GM19324 (cell line): Measurements from ENCODE around the gene FAM13A.
"Not testable (repeated sequence)": the region's sequence is repeated elsewhere in the genome, so short reads cannot be mapped to it uniquely, and the experiment has no call there.

ENCODE experiments used
- ATAC-seq: cut with Tn5 transposase; IDR thresholded peaks from one replicate; pipeline ENCODE4 v1.9.1; 2021; ENCODE audit warnings: mild to moderate bottlenecking, moderate library complexity; ENCODE audit not compliant: unreplicated experiment, low FRiP score

FAM13A gene

DNA sequence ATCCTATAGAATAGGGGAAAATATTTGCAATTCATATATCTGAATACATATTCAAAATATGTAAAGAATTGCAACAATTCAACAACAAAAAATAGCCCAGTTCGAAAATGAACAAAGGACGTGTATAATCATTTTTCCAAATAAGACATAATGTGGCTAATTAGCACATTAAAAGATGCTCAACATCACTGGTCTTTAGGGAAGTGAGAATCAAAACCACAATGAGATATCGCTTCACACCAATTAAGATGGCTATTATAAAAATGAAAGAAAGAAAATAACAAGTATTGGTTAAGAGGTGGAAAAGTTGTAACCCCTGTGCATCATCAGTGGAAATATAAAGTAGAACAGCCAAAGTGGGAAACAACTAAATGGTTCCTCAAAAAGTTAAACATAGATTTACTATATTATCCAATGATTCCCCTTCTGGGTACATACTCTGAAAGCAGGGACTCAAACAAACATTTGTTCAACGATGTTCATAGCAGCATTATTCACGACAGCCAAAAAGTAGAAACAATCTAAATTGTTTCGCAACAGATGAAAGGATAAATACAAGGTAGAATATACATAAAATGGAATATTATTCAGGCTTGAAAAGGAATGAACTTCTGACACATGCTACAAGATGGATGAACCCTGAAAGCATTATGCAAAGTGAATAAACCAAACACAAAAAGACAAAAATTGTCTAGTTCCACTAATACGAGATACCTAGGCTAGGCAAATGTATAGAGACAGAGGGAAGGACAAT, 12.7 kb downstream of the FAM13A start:
- ATAC-seq, result no peak

DNA sequence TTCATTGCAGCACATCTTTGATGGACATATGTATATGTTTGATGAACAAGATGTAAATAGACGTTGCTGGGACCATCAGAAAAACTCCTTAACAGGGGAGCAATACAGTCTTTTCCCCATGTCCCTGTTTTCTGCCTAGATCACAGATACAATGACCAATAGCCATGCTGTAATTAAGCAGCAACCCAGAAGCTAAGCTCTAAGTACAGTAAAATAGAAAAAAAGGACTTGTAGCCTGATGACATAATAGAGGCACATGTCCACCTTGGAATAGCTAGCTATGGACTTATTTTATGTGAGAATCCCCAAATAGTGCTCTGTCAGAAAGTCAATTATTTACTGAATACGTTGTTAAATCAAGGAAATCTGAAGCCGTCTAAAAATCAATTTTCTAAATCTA, 14.9 kb downstream of the FAM13A start:
- ATAC-seq, result no peak

DNA sequence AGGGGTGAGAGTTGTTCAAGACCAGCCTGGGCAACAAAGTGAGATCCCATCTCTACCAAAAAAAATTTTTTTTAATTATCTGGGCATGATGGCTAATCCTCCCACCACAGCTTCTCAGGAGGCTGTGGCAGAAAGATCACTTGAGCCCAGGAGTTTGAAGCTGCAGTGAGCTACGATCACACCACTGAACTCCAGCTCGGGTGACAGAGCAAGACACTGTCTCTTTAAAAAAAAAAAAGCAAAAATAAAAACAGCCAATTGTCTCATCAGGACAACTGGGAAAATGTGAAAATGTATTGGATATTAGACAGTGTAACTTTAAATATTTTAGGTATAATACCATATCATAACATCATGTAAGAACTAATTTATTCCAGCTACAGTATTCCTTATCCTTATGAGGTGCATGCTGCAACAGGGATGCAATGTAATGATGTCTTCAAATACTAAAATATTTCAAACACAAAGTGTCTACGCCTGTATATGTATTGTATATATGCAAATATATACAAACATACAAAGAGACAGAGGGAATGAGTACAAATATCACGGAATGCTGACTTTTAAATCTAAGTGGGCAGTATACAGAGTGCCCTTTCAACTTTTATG, 17.2 kb downstream of the FAM13A start:
- no peak for ATAC-seq

DNA sequence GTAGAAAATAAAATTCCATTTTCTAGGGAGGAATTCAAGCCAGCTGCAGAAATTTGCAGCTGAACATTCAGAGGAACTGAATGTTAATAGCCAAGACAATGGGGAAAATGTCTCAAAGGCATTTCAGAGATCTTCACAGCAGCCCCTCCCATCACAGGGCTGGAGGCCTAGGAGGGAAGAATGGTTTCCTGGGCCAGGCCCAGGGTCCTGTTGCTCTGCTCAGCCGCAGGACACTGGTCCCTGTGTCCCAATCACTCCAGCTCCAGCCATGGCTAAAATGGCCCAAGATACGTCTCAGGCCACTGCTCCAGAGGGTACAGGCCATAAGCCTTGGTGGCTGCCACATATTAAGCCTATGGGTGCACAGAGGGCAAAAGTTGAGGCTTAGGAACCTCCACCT, 20.4 kb downstream of the FAM13A start:
- no peak for ATAC-seq

DNA sequence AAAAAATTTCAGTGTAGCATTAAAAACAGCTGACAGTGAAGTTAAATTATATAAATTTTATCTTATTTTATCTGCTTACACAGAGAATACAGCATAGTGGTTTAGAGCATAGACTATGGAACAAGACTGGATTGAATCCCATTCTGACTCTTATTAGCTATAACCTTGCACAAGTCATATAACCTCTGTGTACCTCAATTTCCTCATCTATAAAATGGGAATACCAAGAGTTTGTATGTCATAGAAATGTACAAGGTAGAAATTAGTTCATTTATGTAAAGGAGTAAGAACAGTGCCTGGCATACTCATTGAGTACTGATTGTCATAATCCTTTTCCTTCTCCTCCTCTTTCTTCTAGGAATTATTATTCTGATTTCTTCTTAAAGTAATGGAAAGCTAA, 25.7 kb downstream of the FAM13A start:
- ATAC-seq, result no peak

DNA sequence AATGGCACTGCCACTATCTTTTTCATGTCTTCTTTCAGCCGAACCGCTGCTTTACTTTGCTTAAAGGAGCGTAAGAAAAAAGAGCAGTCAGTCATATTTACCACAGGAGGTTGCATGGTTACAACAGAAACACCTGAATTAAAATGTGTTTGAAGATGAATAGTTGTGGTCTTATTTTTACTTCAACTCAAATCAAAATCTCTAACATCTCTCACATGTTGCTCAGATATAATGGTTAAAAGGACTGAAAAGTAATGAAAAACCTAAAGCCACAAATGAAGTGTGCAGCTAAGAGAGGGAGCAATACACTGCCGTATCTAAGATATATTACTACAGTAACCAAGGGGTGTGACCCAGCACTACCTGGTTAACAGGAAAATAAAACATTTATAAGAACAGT, 27.4 kb downstream of the FAM13A start:
- no peak for ATAC-seq

DNA sequence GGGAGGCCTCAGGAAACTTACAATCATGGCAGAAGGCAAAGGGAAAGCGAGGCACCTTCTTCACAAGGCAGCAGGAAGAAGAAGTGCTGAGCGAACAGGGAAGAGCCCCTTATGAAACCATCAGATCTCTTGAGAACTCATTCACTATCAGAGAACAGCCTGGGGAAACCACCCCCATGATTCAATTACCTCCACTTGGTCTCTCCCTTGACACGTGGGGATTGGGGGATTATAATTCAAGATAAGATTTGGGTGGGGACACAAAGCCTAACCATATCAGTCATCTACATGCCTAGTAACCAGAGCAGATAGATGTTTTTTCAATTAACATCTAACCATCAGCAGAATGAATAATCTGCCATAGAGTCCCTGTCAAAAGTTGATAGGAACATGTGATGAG, 30.4 kb downstream of the FAM13A start:
- no peak for ATAC-seq

DNA sequence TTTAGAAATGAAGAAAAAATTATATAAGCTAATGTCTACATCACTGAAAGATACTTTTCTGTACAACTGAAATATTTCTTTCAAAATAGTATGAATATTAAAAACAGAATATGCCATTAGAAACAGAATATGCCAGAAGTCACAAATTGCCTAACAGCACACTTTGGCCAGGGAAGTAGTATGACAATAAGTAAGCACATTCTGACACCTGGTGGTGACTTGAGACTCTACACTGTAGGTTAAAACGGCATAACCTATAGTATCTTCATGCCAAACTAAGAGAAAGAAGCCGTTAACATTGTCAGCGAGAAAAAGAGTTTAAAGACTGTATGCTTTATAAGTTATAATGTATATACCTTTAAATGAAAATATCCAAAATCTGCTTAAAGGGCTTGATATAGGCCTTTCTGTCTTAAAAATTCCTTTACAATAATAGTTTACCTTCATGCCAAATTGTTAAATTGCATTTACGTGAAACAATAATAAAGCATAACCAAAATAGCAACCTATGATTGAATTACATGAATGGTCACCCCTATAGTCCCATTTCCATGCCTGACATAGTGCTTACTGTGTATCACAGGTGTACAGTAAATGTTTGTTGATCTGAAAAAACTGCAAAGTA, 32.8 kb downstream of the FAM13A start:
- peak; percentile 90 for ATAC-seq

DNA sequence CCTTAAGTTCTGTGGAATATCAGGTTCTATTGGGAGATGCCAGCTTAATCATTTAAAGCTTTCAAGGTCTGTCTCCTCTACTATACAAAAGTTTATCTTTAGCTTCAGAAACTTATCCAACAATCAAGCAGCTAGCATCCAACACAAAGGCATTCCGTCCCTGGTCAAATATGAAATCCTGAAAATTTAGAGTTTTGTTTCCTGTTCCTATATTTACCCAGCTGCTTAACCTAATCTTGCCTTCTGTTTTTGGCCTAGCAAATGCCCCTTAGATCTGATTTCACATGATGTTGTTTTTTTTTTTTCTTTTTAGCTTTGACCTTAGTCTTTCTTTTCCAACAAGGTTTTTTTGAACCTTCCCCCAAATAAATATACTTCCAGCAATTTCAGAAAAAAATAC, 33.8 kb downstream of the FAM13A start:
- no peak for ATAC-seq

DNA sequence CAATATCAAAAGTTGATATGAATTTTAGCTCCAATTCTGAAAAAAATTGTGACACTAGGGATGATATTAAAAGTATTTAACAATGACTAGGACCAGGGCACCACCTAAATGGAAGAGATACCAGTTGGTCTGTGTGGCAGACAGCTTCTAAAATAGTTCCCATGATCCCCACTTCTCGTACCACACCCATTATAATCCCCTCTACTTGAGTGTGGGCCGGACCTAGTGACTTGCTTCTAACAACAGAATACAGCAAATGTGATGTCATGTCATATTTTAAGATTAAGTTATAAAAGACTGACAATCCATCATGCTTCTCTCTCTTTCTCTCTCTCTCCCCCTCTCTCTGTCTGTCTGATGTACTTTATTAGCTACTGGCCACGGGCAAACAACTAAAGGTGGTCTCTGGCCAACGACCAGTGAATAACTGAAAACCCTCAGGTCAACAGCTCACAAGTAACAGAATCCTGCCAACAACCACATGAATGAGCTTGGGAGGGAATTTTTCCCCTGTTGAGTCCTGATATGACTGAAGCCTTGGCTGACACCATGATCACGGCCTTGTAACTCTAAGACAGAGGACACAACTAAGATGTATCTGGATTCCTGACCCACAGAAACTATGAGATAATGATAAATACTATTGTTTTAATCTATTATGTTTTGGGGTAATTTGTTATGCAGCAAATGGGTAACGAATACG, 34.4 kb downstream of the FAM13A start:
- ATAC-seq, result no peak

DNA sequence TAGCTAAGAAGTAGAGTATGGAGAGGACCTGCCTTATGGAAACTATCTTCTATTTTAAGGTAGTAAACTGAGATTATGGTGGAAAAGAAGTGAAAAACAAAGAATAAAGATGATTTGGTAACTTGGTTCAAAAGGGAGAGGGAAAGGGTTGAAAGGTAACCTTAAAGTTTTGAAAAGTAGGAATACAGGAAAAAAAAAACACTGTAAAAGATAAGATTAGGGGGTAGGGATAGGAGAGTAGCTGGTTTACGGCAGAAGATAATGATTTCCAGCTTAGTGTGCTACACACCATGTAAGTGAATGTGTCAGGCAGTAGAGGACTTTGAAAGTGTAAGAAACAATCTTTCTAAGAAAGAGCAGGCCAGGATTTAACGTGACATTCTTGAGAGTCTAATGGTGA, 35.3 kb downstream of the FAM13A start:
- no peak for ATAC-seq

DNA sequence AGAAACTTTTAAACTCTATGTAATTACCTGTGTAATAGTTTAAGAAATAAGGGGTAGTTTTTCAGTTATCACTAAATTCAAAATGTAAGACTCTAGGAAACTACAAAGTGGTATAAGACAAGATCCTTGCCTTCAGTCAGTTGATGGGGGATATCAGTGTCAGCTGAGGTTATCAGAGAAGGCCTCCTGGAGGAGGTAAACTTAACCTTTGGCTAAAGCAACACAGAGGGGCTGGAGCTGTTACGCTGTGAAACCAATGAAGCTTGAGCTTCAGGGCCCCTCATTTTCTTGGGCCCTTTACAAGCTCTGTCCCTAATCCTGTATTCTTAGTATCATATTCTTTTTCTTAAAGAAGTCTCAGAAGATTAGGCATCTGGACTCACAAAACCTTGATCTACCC, 35.9 kb downstream of the FAM13A start:
- no peak for ATAC-seq

DNA sequence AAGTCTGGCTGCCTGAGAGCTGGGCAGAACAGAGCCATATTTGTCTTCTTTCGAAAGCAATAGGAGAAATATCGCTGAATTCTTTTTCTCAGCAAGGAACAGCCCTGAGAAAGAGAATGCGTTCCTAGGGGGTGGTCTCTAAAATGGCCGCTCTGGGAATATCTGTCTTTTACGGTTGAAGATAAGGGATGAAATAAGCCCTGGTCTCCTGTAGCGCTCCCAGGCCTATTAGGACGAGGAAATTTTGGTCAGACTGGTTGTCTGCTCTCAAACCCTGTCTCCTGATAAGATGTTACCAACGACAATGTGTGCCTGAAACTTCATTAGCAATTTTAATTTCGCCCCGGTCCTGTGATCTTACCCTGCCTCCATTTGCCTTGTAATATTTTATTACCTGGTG, 42.1 kb downstream of the FAM13A start:
- ATAC-seq, result not testable (repeated sequence)

DNA sequence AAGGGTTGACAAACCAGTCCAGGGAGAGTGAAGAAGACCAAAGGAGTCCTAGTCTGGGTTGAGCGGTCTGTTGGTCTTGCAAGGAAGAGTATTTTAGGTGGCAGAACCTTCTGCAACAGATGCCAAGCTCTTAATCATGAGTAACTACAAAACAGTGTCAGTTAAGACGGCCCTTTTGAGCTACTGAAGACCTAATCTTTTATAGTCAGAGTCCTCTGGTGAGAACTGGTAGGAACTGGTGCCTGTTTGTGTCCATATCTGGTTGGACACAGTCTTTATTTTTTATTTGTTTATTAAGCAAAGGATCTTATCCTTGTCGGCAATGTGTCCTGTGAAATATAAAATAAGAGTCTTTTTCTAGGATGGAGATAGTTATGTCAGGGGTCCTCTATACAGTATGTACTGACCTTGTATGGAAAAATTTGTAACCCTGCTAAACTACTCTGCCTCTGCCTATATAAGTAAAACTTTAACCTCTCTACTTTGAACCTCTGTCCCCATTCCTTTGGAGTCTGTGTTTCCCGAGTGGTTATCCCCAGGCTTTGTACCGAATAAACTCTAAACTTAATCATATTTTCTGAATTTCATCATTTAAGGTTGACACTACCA, 47.1 kb downstream of the FAM13A start:
- no peak for ATAC-seq

DNA sequence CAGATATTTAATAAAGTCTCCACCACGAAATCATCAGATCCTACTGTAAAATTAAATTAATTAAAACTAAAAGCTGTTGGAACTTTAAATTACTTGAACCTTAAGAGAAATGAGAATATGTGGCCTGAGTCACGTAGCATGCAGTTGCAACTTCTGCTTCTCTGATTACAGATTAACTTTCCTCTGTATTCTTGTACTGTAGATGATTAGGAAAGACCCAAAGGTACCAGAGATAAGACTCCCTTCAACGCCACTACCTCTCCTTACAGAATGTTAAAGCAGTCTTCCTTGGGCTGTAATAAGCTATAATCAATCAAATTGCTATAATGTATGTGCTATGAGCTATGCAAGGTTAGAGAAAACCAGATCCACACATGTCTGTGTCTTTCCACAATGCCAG, 47.9 kb downstream of the FAM13A start:
- no peak for ATAC-seq

DNA sequence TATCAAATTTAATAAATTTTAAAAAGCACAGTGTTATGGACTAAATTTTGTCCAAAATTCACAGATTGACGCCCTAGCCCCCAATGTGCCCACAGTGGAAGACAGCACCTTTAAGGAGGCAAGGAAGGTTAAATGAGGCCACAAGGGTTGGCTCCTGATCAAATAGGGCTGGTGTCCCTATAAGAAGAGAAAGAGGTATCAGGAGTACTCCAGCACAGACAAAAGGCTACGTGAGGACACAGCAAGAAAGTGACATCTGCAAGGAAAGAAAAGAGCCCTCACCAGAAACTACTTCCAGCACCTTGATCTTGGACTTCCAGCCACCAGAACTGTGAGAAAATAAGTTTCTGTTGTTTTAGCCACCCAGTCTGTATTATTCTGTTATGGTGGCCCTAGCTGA, 48.8 kb downstream of the FAM13A start:
- ATAC-seq, result no peak

DNA sequence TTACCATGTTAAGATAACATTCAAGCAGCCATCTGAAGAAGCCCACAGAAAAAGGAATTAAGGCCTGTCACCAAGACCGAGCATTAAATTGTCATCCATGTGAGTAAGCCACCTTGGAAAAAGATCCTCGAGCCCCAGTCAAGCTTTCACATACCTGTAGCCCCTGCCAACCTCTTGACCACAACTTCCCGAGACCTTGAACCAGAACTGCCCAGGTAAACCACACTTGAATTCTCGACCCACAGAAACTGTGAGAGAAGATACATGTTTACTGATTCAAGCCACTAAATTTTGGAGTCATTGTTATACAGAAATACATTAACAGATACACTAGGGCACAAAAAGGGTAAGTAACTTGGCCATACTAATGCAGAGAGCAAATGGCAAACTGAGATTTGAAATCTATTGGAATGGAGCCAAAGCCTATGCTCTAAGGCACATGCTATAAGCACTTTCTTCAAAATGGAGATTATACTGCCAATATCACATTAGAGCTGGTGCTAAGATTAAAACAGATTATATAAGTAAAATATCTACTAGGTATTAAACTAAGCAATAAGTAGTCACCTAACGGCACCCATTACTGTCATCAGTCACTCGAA, 49.5 kb downstream of the FAM13A start:
- ATAC-seq, result no peak

DNA sequence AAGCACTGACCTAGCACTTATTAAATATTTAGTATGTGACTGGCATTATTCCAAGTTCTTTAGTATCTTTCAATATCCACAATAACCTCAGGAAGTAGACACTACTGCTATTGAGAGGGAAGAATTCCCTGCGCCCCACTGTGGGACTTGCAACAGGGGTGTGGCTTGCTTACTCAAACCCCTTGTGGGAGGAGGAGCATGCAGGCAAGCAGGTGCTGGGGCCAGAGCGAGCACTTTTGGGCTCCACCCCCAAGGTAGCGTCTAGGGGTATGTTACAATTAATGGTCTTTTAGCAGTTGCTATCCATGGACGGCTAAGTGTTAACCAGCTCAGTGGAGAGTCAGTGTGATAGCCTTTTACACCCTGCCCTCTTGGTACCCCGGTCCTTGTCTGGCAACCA, 50.7 kb downstream of the FAM13A start:
- no peak for ATAC-seq

DNA sequence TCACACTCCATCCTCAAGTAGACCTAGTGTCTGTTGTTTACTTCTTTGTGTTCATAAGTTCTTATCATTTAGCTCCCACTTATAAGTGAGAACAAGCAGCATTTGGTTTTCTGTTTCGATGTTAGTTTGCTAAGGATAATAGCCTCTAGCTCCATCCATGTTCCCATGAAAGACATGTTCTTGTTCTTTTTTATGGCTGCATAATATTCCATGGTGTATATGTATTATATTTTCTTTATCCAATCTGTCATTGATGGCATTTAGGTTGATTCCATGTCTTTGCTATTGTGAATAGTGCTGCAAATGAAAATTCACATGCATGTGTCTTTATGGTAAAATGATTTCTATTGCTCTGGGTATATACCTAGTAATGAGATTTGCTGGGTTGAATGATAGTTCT, 51.9 kb downstream of the FAM13A start:
- not testable (repeated sequence) for ATAC-seq

DNA sequence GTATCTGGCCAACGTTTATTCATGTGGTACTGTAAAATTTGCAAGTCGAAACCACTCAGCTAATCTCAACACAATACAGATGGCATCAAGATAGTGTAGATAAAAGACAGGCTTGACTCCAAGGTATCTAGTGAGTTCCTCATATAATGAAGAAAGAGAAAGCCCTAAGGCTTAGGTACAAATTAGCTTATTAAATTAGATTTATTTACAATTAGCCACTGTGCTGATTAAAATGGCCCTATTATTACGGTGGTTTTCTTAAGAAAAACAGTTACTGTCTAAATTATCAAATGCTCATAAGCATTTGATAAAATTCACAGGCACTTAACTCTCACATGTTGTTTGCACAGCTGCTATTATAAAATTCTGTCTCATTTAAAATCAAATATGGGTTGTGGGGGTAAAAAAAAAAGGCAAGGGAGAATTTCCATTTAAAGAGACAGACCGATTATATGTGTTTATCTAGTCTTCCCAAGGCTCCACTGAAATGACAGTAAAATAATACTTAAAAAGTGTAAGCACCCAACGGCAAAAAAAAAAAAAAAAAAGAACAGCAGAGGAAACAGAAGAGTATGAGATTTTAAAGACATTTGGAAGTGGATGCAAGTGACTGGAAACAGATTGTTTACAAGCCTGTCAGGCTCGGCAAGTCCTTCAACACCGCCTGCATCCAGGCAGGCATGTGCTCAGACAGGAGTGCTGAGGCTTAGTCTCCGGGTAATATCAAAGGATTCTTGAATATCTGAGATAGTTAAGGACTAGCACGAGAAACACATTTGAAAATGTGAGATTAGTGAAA, 55.1 kb downstream of the FAM13A start:
- no peak for ATAC-seq
